ENCODE measurements around the gene TRIM67. TPM values are rescaled to one million over a fixed set of nuclear protein-coding genes. Genes with fewer than 3 reads are reported as not detected.

The TRIM67 gene
- total RNA-seq, 1 experiment from 2014 or later, result 0.07 TPM

DNA sequence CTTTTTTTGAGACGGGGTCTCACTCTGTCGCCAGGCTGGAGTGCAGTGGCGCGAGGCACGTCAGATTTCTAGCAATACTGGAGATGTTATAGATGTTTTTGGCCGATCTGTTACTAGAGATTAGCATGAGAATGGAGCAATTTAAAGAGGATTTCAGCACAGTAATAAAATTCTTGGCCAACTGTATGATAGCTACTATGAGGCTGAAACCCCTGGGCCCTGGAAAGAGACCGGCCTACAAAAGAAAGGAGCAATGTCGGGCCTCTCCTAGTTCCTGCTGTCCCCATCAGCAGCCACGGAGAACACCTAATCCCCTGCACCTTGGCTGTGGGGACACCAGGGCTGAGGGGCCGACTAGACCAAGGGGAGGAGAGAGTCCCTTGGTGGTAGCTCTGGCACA is 69.7 kb downstream of the TRIM67 start:
- DNase-seq (ENCODE audit: extremely low read depth, low read depth), result no peak

DNA sequence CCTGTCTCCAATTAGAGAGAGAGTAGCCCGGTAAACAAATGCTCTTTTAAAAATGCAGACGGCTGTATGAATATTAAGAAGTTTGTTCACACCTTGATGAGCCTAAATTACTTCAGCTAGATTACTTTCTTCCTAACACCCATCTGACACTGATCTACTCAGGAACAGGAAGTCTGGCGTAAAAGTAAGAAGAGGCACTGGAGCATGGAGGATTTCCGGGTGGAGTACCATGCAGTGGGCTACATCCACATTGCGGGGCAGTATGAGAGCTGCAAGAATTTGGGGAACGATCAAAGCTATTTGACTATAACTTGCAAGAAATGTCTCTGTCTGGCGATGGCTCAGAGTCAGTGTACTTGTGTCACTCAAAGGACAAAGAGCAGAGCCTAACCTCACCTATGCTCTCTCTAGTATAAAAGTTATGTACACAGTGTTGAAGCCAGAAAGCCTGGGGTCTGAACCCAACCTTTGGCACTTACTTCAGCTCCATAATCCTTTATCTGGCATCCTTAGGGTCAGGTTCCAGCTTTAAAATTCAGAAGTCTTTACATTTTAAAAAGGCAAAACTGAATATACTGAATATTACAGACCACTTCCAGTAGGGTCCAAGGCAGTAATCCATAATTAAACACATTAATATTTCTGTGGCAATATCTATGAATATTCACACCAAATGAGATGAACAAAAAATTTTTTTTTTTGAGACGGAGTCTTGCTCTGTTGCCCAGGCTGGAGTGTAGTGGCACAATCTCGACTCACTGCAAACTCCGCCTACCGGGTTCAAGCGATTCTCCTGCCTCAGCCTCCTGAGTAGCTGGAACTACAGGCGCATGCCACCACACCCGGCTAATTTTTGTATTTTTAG is 71.2 kb downstream of the TRIM67 start:
- no peak for DNase-seq (ENCODE audit: extremely low read depth, low read depth)

DNA sequence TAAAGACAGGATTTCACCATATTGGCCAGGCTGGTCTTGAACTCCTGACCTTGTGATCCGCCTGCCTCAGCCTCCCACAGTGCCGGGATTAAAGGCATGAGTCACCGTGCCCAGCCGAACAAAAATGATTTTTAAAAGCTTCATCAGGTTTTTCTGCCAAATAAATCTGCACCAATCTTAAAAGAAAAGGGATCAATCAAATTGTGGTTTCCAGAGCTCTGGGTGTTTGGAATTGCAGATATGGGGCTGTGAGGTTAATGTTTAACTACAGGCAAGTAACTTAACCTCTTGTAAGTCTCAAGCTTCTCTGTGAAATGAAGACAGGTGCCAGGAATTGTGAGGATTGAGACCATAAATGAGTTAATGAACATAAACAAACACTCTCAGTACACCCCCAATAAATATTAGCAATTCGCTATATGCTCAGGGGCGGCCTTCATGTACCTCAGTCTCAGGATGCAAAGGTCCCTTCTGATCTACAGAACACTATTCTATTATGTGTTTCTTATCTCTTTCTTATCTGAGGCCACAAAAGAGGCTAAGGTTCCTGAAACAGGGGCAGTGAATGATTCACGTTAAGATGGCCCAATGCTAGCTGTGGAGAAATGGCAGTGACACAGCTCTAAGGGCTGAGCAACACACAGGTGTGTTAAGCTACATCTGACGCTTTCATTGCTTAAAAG is 72.0 kb downstream of the TRIM67 start:
- no peak for DNase-seq (ENCODE audit: extremely low read depth, low read depth)

DNA sequence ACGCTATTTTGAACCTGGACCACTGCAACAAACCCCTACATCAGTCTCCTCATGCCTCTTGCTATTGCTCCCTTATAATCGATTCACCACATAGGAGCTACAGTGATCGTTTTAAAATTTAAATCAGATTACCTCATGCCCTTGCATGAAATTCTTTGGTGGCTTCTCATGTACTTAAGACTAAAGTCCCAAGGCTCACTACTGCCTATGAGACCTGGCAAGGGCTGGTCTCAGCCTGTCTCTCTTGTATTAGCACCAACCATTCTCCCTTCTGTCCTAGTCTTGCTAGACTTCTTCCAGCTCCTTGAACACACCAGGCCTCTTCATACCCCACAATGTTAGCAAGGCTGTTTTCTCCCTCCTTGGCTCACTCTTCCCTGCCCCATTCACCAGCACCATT is 72.6 kb downstream of the TRIM67 start:
- DNase-seq (ENCODE audit: extremely low read depth, low read depth), result no peak

DNA sequence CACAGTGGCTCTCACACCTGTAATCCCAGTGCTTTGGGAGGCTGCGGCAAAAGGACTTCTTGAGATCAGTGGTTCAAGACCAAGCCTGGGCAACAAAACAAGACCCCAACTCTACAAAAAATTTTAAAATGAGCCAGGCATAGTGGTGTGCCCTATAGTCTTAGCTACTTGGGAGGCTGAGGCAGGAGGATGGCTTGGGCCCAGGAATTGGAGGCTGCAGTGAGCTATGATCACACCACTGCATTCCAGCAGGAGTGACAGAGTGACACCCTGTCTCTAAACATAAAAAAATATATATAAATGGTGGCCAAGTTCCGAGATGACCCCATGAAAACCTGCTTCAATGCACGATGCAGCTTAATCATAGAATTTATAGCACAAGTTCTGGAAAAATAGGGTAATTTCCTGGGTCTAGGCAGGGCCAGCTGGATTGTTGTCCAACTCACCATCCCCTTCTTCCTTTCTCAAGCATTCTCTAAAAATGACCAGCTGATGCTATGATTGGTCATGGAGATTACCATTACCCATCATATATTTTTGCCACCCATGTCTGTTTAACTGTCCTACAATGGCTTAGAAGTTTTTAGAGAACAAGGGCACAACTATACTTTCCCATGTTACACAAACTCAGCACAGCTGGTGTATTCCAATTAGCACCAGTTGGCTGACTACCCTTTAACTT is 73.8 kb downstream of the TRIM67 start:
- DNase-seq (ENCODE audit: extremely low read depth, low read depth), result no peak

DNA sequence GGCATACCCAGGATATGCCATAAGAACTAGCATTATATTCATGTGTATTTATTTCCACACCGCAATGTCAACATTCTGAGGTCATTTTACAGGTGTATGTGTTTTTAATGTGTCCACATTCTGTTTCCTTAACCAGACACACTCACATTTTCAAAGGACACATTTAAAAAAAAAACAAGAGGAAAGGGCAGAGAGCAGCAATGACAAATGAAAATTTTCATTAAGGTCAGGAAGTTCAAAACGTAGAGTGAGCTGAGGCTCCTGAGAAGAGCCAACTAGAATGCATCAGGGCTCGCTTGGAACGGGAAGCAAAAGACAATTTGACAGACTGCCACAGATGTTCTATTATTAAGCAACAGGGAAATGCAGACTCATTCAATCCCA is 74.3 kb downstream of the TRIM67 start:
- DNase-seq (ENCODE audit: extremely low read depth, low read depth), result no peak

DNA sequence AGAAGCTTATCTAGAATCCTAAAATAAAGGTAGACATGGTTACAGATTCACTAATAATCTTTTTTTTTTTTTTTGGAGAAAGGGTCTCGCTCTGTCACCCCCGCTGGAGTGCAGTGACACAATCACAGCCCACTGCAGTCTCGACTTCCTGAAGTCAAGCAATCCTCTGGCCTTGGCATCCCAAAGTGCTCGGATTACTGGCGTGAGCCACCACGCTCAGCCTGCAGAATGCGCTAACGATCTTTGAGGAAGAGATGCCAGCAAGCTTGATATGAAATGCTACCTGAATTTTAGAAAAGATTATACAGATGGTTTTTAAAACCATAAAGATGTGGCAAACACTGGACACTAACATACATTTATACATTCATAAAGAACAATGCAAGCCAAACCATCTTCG is 75.1 kb downstream of the TRIM67 start:
- no peak for DNase-seq (ENCODE audit: extremely low read depth, low read depth)

DNA sequence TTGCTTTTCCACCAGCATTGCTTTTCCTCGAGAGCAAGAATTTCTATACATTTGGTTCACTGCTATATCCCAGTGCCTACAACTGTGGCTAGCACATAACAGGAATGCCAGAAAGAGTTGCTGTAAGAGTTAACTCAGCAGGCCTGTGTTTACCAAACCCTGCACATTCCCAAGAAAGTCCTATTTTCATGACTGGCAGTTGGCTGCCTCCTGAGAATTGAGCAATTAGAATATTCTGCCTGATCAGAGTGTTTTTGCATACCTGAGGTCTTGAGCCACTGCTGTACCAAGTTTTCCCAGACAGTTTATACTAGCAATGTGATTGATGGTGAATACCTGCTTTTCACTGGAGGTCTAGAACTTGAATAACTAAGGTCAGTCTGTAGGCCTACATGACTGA is 76.4 kb downstream of the TRIM67 start:
- DNase-seq (ENCODE audit: extremely low read depth, low read depth), result no peak

DNA sequence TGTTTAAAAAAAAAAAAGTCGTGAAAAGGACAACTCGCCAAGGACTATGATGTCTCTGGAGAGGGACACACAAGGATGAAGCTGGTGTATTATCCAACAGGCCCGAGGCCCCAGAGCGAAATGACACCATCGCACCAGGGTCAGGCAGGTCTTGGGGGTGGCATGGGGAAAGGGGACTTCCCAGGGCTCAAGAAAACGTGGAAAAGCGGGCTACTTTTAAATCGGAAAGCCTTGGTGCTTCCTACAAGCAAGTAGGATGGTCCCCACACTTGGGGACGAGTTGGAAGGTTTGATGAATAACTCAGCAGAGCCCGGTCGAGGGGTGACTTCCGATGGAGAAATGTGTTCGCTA is 78.6 kb downstream of the TRIM67 start:
- no peak for DNase-seq (ENCODE audit: extremely low read depth, low read depth)

DNA sequence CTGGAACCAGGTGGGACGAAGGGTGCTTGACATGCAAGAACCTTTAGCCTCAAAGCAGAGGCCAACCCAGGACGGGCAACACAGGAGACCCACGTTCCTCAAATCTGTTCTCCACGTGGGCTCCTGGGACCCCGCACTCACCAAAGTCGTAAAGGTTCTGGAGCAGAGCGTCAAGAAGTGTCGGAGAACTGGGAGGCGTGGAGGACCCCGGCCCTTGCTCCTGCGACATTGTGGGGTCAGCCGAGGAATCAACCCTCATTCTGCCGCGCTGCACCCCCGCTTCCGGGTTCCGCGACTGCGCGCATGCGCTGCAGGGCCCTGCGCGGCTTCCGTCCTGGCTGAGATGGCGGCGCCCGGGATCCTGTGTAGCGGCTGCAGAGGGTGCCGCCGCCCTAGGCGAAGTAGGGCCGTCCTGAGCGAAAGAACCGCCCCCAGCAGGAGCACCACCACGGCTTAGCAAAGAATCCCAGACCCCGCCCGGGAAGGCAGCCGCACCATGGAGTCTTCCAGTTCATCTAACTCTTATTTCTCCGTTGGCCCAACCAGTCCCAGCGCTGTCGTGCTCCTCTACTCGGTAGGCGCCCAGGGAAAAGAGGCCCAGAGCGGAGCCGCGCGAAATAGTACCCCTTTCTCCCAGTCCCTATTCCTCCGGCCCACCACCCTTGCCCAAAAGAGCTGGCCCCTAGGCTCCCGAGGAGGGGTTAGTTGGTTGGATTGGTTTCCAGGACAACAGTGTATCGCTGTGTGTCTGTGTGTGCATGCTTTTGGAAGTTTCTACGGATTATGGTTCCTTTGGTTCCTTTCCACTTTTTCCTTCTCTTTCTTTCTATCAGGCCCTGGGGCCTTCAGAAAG is 79.3 kb downstream of the TRIM67 start, which contains the start of gene GNPAT:
GNPAT (plus strand) TSS at position 330 of the 853 bp plus-strand sequence; CDS start at position 497, 167 bp downstream.
- peak; percentile 86 for DNase-seq (ENCODE audit: extremely low read depth, low read depth)

DNA sequence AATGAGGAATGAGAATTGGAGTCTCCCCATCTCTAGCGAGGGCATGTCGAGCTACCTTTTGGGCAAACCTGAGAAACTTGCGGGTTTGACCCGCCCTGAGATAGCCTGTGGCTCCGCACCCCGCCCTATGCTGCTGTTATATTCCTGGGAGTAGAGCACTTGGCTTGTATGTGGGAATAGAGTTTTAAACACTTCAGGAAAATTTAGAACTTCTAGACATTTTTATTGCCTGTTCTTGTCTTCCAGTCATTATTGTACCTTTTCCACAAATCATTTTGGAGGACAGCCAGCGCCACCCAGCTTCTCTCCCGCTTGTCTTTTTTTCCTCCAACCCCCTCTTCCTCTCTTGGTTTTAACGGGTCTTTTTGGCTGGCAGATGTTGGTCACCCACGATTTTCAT is 79.9 kb downstream of the TRIM67 start:
- no peak for DNase-seq (ENCODE audit: extremely low read depth, low read depth)

DNA sequence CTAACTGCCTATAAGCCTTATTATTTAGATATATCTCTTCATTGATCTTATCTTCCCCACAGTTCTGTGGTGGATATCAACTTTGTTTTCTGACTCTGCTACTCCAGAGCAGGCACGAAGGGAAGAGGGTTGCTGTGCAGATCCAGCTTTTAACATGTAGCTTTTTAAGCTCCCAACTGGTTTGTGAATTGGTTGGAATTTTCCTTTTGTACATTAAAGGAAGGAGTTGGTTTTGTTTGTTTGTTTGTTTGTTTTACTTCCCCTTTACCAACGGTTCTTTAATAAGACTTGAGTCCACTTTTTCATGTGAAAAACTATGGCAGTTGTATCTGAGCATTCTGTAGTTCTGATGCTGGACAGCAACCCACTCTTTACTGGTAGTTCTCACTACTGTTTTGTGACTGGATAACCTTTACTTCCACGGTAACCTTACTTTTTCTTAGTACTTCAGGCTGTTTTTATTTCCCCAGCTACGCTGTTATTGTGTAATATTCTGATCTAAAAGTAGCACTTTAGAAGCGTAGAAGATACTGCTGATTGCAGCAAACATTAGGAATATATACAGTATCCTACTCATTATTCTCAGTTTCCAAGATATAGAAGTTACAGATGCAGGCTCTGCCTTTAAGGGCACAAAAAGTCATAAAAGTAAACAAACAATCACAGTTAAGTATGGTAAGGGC is 80.8 kb downstream of the TRIM67 start:
- DNase-seq (ENCODE audit: extremely low read depth, low read depth), result no peak

DNA sequence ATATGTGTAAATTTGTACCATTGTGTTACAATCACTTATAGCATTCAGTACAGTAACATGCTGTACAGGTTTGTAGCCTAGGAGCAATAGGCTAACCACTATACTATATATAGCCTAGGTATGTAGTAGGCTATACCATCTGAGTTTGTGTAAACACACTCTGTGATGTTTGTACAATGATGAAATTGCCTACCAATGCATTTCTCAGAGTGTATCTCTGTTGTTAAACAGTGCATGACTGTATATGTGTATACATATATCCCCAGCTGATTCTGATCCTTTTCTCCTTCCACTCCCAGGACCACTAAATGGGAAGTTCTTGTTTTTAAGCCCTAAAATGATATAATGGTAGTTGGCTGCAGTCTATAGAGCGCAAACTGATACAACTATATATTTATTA is 86.9 kb downstream of the TRIM67 start:
- DNase-seq (ENCODE audit: extremely low read depth, low read depth), result no peak

DNA sequence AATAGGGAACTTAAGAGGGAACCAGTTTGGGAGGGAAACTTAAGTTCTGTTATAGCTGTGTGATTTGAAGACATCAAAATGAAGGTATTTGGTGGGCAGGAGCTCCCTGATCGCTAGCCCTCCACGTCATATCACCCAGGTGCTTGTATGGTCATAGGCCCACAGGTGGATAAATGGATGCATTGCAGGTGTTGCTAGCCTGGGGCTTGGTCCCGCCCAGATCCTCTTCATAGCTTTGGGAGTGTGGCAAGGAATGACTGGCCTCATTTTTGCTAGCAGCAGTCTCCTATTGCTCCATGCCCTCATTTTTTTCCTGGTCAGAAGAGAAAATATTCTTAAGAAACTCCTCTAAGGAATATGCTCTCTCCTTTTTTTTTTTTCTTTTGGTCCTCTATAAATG is 90.5 kb downstream of the TRIM67 start:
- DNase-seq (ENCODE audit: extremely low read depth, low read depth), result no peak

DNA sequence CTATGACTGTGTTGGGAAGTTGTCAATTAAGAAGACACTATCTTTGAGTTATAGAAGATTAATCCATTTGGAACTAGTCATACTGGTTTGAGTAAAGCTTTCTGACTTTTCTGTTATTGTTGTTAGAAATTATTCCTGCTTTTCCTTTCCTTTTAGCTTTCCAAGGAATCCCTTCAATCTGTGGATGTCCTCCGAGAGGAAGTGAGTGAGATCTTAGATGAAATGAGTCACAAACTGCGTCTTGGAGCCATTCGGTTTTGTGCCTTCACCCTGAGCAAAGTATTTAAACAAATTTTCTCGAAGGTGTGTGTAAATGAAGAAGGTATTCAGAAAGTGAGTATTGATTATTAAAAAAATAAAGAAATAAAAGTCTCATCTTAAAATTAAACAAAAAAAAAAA is 98.5 kb downstream of the TRIM67 start:
- no peak for DNase-seq (ENCODE audit: extremely low read depth, low read depth)

DNA sequence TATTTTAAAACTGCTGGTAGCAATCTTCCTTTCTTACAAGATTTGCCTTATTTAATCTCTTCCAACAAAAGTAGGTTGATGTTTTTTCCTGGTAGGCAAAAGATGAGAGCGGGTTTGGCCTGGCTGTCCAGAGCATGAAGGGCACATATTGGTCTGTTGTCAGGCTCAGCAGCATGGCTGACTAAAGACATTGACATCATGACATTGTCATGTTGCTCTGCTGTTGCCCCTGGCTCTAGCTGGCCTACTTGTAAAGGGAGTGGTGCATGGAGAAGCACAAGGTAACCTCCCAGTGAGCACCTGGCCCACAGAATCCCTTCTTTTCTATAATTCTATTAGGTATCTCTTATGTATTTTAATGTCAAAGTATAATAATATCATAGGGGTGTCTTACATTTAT is 102.8 kb downstream of the TRIM67 start:
- no peak for DNase-seq (ENCODE audit: extremely low read depth, low read depth)

DNA sequence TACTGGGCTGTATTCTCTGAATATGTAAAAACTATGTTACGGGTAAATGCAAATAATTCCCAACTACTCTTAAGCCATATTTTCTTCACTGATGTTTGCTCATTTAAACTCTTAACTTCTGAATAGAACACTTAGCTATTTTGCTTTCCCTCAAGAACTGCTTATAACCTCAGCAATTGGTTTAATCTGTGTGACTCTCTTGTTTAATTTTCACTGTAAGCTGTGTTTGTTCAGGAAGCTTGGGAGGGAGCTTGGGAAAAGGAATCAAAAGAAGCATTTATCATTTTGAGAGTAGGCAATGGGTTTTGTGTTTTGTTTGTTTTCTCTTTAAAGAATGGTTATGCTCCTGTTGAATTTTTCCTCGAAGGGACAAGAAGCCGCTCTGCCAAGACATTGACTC is 103.5 kb downstream of the TRIM67 start:
- no peak for DNase-seq (ENCODE audit: extremely low read depth, low read depth)

DNA sequence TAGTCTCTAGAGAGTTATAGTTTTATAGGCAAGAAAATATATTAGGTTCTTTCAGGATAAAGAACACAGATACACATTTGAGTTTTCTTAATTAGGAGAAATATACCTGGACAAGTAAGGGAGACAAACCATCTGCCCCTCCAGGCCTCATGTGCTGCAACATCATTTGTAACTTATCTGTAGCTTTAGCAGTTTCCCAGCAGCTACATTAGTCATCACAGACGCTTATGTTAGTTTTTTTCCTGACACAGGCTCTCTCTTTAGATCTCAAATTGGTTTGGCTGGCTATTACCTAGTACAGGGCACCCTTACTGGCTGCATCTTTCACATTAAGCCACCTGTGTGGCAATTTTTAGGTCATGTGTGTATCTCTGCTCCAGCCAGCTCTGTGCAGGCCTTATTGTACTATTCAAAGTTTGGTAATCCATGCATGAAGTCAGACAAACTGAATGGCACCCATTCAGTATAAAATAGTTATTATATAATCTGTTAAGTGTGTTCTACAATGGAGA is 105.0 kb downstream of the TRIM67 start:
- DNase-seq (ENCODE audit: extremely low read depth, low read depth), result no peak

Measured in NCI-H460 (cell line).